Measurements from ENCODE around the gene JPH2.
"Not testable (repeated sequence)": the region's sequence is repeated elsewhere in the genome, so short reads cannot be mapped to it uniquely, and the experiment has no call there.

The JPH2 gene

GRCh38 chr20:44187054-44187771, at the start of gene JPH2:
JPH2 (minus strand) TSS chr20:44187188; CDS start chr20:44186705, 483 bp downstream.
- no peak for DNase-seq (ENCODE audit: low read depth, low spot score)

DNA sequence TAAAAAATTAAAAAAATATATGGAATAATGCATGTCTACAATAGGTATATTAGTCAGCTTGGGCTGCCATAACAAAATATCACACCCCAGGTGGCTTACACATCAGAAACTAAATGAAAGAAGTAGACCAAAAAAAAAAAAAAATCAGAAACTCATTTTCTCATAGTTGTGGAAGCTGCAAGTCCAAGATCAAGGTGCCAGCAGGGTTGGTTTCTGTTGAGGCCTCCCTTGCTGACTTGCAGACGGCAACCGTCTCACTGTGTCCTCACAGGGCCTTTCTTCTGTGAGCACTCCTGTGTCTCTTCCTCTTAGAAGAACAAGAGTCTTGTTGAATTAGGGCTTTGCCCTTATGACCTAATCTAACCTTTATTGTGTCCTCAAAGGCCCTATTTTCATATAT, 48.7 kb upstream of the JPH2 start:
- DNase-seq (ENCODE audit: low read depth, low spot score), result no peak

DNA sequence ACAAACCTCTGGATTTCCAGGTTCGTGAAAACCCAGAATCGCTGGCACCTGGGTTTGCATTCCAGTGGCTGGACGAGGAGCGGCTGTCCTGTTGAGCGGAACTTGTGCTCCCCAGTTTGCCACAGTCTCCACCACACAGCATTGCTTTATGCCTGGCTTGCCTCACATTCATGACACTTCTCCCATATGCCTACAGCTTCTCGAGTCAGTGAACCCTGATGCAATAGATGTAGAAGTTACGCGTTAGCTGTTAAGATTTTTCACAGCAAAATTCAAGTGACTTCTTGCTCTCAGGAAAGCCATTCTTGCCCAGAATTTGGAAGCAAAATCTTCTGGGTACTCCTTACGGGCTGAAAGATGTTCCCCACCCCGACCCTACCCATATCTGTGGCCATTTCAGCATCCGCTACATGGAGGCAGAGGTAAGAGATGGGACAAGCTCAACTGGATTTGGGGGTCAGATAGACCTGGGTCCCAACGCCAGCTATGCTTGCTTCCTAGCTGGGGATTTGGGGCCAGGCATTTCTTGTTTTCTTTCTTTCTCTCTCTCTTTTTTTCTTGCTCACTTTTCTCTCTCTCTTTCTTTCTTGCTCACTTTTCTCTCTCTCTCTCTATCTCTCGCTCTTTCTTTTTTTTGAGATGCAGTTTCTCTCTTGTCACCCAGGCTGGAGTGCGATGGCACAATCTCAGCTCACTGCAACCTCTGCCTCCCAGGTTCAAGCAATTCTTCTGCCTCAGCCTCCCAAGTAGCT, 47.8 kb upstream of the JPH2 start:
- no peak for DNase-seq (ENCODE audit: low read depth, low spot score)

GRCh38 chr20:44233436-44234016, 46.5 kb upstream of the JPH2 start:
- no peak for DNase-seq (ENCODE audit: low read depth, low spot score)

DNA sequence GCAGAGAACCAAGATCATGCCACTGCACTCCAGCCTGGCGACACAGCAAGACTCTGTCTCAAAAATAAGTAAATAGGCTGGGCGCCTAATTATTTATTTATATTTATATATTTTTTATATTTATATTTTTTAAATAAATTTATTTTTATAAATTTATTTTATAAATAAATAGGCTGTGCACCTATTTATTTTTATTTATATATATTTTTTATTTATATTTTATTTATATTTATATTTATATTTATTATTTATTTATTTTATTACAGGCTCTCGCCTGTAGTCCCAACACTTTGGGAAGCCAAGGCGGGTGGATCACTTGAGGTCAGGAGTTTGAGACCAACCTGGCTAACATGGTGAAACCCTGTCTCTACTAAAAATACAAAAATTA, 45.5 kb upstream of the JPH2 start:
- not testable (repeated sequence) for DNase-seq (ENCODE audit: low read depth, low spot score)

DNA sequence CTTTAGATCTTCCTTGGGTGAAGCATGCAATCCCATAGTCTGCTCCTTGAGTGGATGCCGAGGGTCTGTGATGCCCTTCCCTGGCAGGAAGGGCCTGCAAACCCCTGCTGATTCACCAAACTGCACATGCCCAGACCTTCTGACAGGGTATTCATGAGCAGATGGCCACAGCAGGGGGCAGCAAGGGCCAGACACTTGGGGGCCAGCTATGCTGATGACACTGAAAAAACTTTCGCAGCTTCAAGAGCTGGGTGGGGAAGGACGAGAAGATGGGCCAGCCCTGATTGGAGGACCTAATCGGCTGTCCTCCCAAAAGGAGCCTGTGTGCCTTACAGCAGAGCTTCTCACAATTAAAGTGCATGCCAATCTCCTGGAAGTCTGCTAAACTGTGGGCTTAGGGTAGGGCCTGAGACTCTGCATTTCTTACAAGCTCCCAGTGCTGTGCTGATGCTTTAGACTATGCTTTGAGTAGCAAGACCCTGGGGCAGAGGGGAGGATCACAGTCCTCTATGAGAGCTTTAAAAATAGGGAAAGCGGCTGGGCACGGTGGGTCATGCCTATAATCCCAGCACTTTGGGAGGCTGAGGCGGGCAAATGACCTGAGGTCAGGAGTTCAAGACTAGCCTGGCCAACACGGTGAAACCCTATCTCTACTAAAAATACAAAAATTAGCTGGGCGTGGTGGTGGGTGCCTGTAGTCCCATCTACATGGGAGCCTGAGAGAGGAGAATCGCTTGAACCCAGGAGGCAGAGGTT, 44.9 kb upstream of the JPH2 start:
- no peak for DNase-seq (ENCODE audit: low read depth, low spot score)

- no peak for DNase-seq (ENCODE audit: low read depth, low spot score)
Observed at GRCh38 chr20:44231193-44231592, 44.2 kb upstream of the JPH2 start.

DNA sequence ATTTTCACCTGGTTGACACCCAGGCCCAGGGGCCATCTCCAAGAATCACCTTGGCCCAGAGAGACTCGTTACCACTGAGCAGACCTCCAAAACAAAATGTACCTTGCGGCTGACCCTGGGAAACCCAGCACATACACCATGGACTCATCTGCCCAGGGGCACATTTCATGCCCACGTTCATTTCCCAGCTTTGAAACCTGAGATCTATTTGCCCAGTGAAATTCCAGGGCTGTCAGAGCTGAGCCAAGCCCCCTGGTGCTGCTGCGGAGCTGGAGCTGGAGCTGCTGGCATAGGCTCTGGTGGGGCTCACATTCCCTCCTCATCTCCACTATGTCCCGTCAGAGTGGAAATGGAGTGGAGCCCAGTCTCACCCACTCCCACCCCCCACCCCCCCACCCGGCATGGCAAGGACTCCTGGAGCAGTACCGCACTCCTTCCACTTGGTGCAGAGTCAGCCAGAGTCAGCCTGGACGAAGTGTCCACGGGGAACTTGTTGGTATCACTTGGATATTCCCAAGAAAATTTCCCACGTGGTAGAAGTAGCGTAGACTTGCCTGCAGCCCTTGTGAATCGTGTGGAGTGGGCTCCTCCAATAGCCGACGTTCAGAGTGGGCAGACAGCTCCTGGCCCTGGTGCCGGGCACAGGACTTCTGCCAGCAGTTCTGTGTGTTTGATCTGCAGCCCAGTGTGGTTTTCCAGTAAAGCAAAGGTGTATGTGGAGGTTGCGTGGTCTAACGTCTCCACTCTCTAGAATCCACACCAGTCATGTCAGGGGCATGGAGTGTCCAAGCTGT, 41.7 kb upstream of the JPH2 start:
- no peak for DNase-seq (ENCODE audit: low read depth, low spot score)

DNA sequence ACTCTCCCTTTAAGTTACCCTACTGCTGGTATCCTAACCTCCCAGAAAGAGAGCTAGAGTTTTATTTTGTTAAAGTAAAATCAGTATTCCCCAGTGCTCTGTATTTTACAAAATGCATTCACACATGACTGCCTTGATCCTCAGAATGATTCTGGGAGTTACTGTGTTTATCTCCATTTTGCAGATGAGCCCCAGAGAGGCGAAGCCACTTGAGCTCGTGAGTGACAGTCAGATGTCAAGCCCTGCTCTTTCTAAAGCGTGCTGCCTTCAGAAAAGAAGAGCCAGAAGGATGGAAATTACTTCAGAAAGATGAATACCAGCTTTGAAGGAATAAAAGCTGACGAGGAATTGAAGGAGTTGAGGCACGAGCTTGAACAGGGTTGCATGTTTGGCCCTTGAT, 37.6 kb upstream of the JPH2 start:
- DNase-seq (ENCODE audit: low read depth, low spot score), result no peak

DNA sequence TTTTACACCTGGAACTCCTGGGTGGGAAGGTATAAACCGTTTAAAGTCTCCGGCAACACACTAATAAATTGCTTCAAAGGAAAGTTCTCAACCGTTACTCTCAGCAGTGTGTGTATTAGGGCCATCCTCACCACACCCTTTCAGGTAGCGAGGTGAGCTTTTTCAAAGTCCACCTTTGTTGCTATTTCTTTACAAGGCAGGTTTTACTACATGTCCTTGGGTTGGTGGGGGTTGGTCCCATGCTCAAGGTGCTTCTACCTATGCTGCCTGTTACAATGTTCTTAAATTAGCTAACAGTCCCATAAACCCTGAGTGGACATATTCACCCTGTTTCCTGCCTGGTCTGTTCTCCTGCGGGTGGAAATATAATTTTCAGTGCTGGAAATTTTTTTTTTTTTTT, 36.7 kb upstream of the JPH2 start:
- no peak for DNase-seq (ENCODE audit: low read depth, low spot score)

DNA sequence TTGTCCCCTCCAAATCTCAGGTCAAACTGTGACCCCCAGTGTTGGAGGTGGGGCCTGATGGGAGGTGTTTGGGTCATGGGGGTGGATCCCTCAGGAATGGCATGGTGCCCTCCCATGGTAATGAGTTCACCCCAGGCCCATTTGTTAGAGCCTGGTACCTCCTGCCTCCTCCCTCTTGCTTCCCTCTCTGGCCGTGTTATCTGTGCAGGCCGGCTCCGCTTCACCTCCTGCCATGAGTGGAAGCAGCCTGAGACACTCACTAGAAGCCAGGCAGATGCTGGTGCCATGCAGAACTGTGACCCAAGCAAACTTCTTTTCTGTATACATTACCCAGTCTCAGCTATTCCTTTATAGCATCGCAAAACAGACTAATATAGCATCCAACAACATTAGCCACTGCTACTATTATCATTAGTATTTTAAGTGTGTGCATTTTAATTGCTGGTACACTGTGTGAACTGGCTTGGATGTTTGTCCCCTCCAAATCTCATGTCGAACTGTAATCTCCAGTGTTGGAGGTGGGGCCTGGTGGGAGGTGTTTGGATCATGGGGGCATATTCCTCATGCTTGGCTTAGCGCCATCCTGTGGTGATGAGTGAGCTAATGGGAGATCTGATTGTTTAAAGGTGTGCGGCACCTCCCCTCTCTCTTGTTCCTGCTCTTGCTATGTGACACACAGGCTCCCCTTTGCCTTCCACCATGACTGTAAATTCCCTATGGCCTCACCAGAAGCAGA, 35.8 kb upstream of the JPH2 start:
- DNase-seq (ENCODE audit: low read depth, low spot score), result no peak

- DNase-seq (ENCODE audit: low read depth, low spot score), result no peak
Observed at GRCh38 chr20:44222027-44222426, 35.0 kb upstream of the JPH2 start.

DNA sequence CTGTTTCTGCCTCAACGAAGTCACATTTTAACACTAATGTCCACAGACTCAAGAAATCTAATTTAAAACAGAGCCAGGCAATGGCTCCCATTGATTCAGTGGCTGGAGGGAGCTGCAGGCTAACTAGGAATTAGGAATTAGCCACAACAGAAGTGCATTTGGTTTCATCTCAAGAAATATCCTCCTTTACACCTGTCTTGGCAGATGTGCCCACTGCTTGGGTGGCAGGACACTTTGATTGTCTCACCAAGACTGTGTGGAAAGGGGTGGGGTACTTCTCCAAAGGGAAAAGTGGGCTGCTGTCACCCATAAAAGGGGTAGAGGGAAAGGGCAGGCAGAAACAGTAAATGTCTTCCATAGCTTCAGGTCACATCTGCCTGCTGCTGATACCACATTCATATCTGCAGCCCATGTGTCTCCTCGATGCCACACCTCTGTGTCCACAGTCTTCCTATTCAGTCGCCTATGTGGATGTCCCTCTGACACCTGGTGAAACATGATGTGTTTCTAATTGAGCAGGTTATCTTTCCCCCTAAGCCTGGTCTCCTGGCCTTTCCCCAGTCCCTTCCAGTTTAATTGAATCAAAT, 34.5 kb upstream of the JPH2 start:
- no peak for DNase-seq (ENCODE audit: low read depth, low spot score)

DNA sequence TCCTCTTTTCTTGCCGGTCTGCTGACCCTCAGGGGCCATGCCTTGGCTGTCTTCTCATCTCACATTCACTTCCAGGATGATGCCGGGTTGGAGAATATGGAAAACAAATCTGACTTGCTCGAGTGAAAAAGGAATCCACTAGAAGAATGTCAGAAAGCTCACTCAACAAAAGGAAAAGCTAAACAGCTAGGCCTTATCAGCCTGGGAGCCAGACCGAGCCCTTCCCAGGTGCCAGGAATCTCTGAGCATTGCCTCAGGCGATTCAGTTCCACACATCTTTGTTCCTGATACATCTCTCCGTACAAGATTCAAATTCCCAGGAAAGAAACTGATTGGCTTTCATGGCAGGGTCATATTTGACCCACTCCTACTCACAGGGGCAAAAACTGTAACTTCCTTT, 32.8 kb upstream of the JPH2 start:
- DNase-seq (ENCODE audit: low read depth, low spot score), result no peak

GRCh38 chr20:44219170-44219730, 32.3 kb upstream of the JPH2 start:
- no peak for DNase-seq (ENCODE audit: low read depth, low spot score)

GRCh38 chr20:44218446-44218845, 31.5 kb upstream of the JPH2 start:
- DNase-seq (ENCODE audit: low read depth, low spot score), result no peak

- peak; percentile 37 for DNase-seq (ENCODE audit: low read depth, low spot score)
Observed at GRCh38 chr20:44217342-44218092, 30.5 kb upstream of the JPH2 start.

DNA sequence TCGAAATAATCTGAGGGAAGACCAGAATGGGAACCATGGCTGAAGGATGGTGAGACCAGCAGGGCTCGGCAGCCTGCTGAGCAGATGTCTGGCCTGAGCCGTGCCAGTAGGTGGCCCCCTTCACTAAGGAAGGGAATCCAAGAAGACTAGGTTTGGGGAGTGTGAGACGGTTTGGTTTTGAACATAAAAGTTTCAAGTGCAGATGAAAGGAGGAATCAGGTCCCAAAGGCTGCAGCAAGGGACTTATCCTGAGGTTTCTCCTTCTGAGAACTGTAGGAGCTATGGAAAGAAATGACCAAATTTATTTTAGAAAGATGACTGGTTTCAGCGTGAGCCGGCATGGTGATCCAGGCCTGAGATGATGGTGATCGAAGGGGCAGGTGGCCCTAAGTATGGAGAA, 28.1 kb upstream of the JPH2 start:
- no peak for DNase-seq (ENCODE audit: low read depth, low spot score)

DNA sequence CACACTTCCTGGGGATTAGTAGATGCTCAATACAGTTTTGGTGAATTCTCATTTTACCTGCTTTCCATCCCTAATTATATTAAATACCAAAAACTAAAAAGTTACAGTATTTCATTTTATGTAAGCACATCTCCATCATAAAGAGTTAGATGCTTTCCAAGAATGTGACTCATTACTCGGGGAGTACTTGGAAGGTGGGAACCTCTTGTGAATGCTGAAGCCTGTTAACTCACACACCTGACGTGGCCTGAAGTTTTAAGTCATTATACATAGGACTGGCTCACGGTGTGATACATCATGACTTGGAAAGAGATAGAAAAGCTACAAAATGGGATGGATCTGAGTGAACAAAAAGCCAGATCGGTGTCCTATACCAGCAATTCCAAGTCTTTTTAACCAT, 25.8 kb upstream of the JPH2 start:
- no peak for DNase-seq (ENCODE audit: low read depth, low spot score)

Measured in smooth muscle cell of the brain vasculature (primary cell).